Naive thymus-derived CD4-positive, alpha-beta T cell (primary cell): Measurements from ENCODE around the gene PIK3IP1. TPM values are rescaled to one million over a fixed set of nuclear protein-coding genes. Genes with fewer than 3 reads are reported as not detected.

Experiments used
- ATAC-seq: fragments of 150-1000 bp; cut with Tn5 transposase; 2 replicates; pipeline ENCODE4 v1.10.0; 2021; ENCODE audit warnings: mild to moderate bottlenecking, moderate library complexity
- CTCF ChIA-PET: fragments of 350-600 bp; sonication (Branson Sonifier 250); formaldehyde crosslinking; loops from one replicate; lab custom pipeline; 2021; ENCODE audit warnings: antibody characterized with exemption; lab: Charles Lee
- POLR2A ChIA-PET: fragments of 350-600 bp; sonication (Branson Sonifier 250); formaldehyde crosslinking; loops from one replicate; lab custom pipeline; 2021; ENCODE audit warnings: antibody characterized with exemption, inconsistent platforms; lab: Charles Lee
- DNase-seq, 9 donors: peaks; one replicate each; pipeline versions ENCODE4 v3.0.0 to v3.0.0-alpha.2; 2020 to 2022; ENCODE audit warnings: mixed read lengths in 1 of 9
- H3K27ac ChIP-seq: one replicate; pipeline ENCODE4 v1.7.0; 2013; ENCODE audit warnings: mild to moderate bottlenecking, low read depth, low read length, moderate library complexity
- H3K27me3 ChIP-seq, 2 donors: one replicate each; pipeline ENCODE4 v1.7.0; 2013; ENCODE audit warnings: low read length in 2 of 2, mild to moderate bottlenecking in 2 of 2, moderate library complexity in 2 of 2; ENCODE audit not compliant: control insufficient read depth in 2 of 2, insufficient read depth in 2 of 2
- H3K36me3 ChIP-seq, 3 experiments: 1 replicate in 2 of 3; 2 replicates in 1 of 3; pipeline ENCODE4 v1.7.0; 2013; ENCODE audit warnings: low read length in 3 of 3, mild to moderate bottlenecking in 3 of 3, moderate library complexity in 1 of 3; ENCODE audit not compliant: insufficient read depth in 3 of 3, control insufficient read depth in 2 of 3
- H3K4me1 ChIP-seq, 2 donors: one replicate each; pipeline ENCODE4 v1.7.0; 2013; ENCODE audit warnings: low read length in 2 of 2, mild to moderate bottlenecking in 2 of 2, moderate library complexity in 1 of 2; ENCODE audit not compliant: control insufficient read depth in 2 of 2, insufficient read depth in 2 of 2
- H3K4me3 ChIP-seq: 2 replicates; pipeline ENCODE4 v1.7.0; 2013; ENCODE audit warnings: mild to moderate bottlenecking, low read length
- H3K9me3 ChIP-seq, 3 experiments: 1 replicate in 2 of 3; 2 replicates in 1 of 3; pipeline ENCODE4 v1.7.0; 2013; ENCODE audit warnings: low read length in 3 of 3; ENCODE audit not compliant: control insufficient read depth in 2 of 3
- H3K27ac Mint-ChIP-seq, 9 donors: one replicate each; pipeline ENCODE4 v1.8.0; 2020 to 2022; ENCODE audit warnings: mixed read lengths in 9 of 9, mild to moderate bottlenecking in 8 of 9, moderate library complexity in 5 of 9, inconsistent platforms in 2 of 9
- H3K27me3 Mint-ChIP-seq, 5 donors: one replicate each; pipeline ENCODE4 v1.8.0; 2021 to 2022; ENCODE audit warnings: mixed read lengths in 5 of 5, mild to moderate bottlenecking in 1 of 5
- H3K36me3 Mint-ChIP-seq, 5 donors: one replicate each; pipeline ENCODE4 v1.8.0; 2020 to 2022; ENCODE audit warnings: mixed read lengths in 5 of 5, mild to moderate bottlenecking in 3 of 5, inconsistent platforms in 1 of 5
- H3K4me1 Mint-ChIP-seq, 7 donors: one replicate each; pipeline ENCODE4 v1.8.0; 2020 to 2022; ENCODE audit warnings: mixed read lengths in 7 of 7, mild to moderate bottlenecking in 3 of 7, inconsistent platforms in 1 of 7
- H3K4me3 Mint-ChIP-seq, 10 donors: one replicate each; pipeline ENCODE4 v1.8.0; 2020 to 2022; ENCODE audit warnings: mild to moderate bottlenecking in 10 of 10, mixed read lengths in 10 of 10, moderate library complexity in 6 of 10, inconsistent platforms in 2 of 10
- H3K9me3 Mint-ChIP-seq, 11 donors: one replicate each; pipeline ENCODE4 v1.8.0; 2020 to 2022; ENCODE audit warnings: mixed read lengths in 11 of 11, mild to moderate bottlenecking in 4 of 11, inconsistent platforms in 1 of 11, moderate library complexity in 1 of 11
- intact Hi-C, 2 donors: fragments of 100-400 bp; cut with micrococcal nuclease; formaldehyde crosslinking; loops; one replicate each; pipeline ENCODE4 v1.15.1; 2023
- polyA plus RNA-seq, 2 donors: library from polyadenylated mRNA; unstranded; fragments of 300-500 nt; fragmentation: Illumina TruSeq; gene quantifications; one replicate each; pipeline ENCODE4 v1.2.3, GENCODE V29; 2021
- total RNA-seq, 6 experiments: library from RNA in 5 of 6; stranded (reverse) in 5 of 6; gene quantifications; 1 replicate in 5 of 6; 2 replicates in 1 of 6; pipeline ENCODE4 v1.2.3 and lab custom pipeline; 2021 to 2026

PIK3IP1 gene
- total and polyA plus RNA-seq, 7 experiments from 2014 or later: 72.8 to 941 (median 606) TPM

DNA sequence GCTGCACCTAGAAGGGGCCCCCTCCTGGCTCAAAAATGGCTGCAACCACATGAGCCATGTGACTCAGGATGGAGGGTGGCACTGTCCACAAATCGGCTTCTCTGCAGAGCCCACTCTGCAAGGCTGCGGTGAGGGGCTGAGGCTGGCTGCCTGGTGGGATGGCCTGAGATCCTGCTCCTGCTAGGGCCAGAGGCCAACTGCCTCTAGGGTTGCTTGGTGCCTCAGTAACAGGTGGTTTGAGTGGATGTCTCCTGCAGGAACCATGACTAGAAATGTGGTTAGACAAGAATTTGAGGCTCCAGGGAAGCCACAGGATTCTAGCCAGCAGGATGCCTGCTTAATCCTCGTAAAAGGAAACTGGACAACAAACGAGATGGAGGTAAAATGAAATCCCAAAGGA is 36.7 kb upstream of the PIK3IP1 start:
- no peaks in the 10 kb centered on the region for H3K9me3 ChIP-seq
- peak overlapping the region in 4 of 9 donors; percentile 22 to 72 (median 56) for H3K27ac Mint-ChIP-seq
- no peaks in the 10 kb centered on the region for H3K27me3 ChIP-seq
- H3K36me3 ChIP-seq: peaks cover 10 to 92% (median 37%) of the 10 kb centered on the region in 3 experiments
- peaks cover 21 to 64% (median 29%) of the 10 kb centered on the region in 5 donors for H3K36me3 Mint-ChIP-seq
- no peak for ATAC-seq
- no peak for DNase-seq
- intact Hi-C loops: no loop called here
- H3K4me1 Mint-ChIP-seq: peaks cover 13 to 44% (median 34%) of the 10 kb centered on the region in 7 donors
- ChIA-PET CTCF (no interaction called here), POLR2A (no interaction called here)
- no peaks in the 10 kb centered on the region for H3K4me1 ChIP-seq
- no peak overlapping the region for H3K4me3 Mint-ChIP-seq
- H3K27ac ChIP-seq: no peak overlapping the region
- no peak overlapping the region for H3K4me3 ChIP-seq
- H3K9me3 Mint-ChIP-seq: no peaks in the 10 kb centered on the region
- no peaks in the 10 kb centered on the region for H3K27me3 Mint-ChIP-seq

DNA sequence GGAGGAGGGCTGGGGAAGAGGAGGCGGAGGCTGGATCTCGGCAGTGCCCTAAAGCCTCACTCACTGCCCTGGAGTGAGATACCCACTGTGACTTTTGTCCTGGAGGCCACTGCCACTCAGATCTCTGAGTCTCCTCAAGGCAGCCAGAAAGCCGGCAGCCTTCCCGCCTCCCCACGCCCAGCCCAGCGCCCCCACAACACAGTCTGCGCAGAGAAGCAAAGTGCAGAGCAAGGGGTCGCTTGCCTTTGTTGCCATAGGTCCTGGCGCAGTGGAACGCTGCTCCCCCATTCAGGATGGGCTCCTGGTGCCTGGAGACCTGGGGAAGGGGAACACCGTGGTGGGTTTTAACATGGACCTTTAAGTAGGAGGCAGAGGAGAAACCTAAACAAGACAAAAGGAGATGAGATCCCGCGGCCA is 36.3 kb upstream of the PIK3IP1 start:
- Mint-ChIP-seq H3K27ac (peak overlapping the region in 3 of 9 donors; percentile 22 to 72 (median 48)), H3K9me3 (no peaks in the 10 kb centered on the region), H3K4me1 (peaks cover 11 to 39% (median 32%) of the 10 kb centered on the region in 7 donors), H3K4me3 (peak overlapping the region in 1 of 10 donors; percentile 10), H3K36me3 (peaks cover 21 to 59% (median 29%) of the 10 kb centered on the region in 5 donors), H3K27me3 (no peaks in the 10 kb centered on the region)
- Histone ChIP-seq H3K27ac (no peak overlapping the region), H3K36me3 (peaks cover 10 to 88% (median 37%) of the 10 kb centered on the region in 3 experiments), H3K9me3 (no peaks in the 10 kb centered on the region), H3K27me3 (no peaks in the 10 kb centered on the region), H3K4me1 (no peaks in the 10 kb centered on the region), H3K4me3 (no peak overlapping the region)
- POLR2A ChIA-PET: interaction anchor here (0.9 to 1.6 kb wide), 3 partner anchors 9 to 18 kb away, joined by 3 to 5 read pairs (median 3); partner anchors contain the start of gene PATZ1
- intact Hi-C loops: no loop called here
- ATAC-seq (no peak), DNase-seq (no peak)
- CTCF ChIA-PET: no interaction called here

DNA sequence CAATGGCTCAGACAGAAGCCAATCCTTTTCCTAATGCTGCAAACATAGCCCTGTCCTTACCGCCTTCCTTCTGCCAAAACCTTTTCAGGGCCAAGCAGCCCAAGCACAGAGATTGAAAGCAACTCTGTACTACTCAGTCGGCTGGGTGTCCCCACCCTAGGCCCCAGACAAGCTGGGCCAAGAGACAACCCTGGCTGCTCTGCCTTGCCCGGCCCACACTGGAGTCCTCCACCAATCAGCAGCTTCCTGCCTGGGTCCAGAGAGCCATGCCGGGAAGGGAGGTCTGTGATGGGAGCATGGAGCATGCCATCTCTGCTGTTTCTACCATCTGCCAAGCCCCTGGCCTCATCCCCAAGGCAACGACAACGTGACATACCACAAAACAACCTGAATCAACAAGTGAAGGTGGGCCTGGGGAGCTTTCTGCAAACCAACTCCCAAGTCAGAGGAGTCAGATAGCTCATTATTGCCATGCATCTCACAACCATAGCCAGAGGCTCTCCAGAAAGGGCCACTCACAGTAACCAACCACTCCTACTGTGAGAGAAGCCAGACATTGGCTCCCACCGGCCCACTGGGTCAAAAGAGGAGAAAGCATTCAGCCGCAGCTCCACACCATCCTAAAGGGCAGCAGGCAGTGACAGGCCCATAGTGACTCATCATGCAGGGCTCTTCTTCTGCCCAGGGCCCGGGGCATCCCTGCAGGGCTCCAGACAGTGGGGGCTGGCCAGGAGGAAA is 35.7 kb upstream of the PIK3IP1 start:
- Mint-ChIP-seq H3K27me3 (no peaks in the 10 kb centered on the region), H3K27ac (peak overlapping the region in 8 of 9 donors; percentile 38 to 81 (median 64)), H3K36me3 (peaks cover 18 to 58% (median 26%) of the 10 kb centered on the region in 5 donors), H3K4me1 (peaks cover 13 to 37% (median 27%) of the 10 kb centered on the region in 7 donors), H3K4me3 (no peak overlapping the region), H3K9me3 (no peaks in the 10 kb centered on the region)
- intact Hi-C loops: no loop called here
- Histone ChIP-seq H3K36me3 (peaks cover 10 to 82% (median 33%) of the 10 kb centered on the region in 3 experiments), H3K27ac (no peak overlapping the region), H3K27me3 (no peaks in the 10 kb centered on the region), H3K4me1 (no peaks in the 10 kb centered on the region), H3K4me3 (no peak overlapping the region), H3K9me3 (no peaks in the 10 kb centered on the region)
- ChIA-PET POLR2A (interaction anchor here (0.9 to 1.6 kb wide), 5 partner anchors 8 to 52 kb away, joined by 3 to 5 read pairs (median 3); partner anchors contain the start of gene PATZ1), CTCF (interaction anchor here (0.6 kb wide), 1 partner anchor 16 kb away, joined by 4 read pairs; no protein-coding TSS in a partner anchor)
- DNase-seq (no peak), ATAC-seq (no peak)

DNA sequence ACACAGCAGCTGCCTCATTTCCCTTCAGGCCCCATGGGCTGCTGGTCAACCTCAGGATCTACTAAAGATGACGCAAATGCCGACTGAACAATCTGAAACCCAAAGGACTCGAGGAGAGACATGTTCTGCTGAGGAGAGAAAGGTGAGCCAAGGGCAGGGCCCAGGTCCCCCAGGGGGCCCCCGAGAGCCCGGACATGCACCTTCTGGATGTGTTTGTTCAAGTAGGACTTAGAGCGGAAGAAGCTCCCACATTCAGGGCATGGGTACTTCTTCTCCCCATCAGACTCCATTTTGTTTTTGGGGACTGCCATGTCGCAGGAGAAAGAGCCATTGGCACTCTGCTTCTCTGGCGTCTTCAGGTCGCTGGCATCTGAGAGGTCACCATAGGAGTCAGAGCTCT is 34.6 kb upstream of the PIK3IP1 start:
- peaks cover 0 to 71% (median 27%) of the 10 kb centered on the region in 3 experiments for H3K36me3 ChIP-seq
- no peak overlapping the region for H3K4me3 Mint-ChIP-seq
- no peaks in the 10 kb centered on the region for H3K9me3 ChIP-seq
- no peaks in the 10 kb centered on the region for H3K4me1 ChIP-seq
- no peaks in the 10 kb centered on the region for H3K9me3 Mint-ChIP-seq
- H3K27ac ChIP-seq: no peak overlapping the region
- H3K27ac Mint-ChIP-seq: peak overlapping the region in 2 of 9 donors; percentile 41 to 76
- peaks cover 17 to 59% (median 22%) of the 10 kb centered on the region in 5 donors for H3K36me3 Mint-ChIP-seq
- ATAC-seq (no peak), DNase-seq (no peak)
- intact Hi-C loops: no loop called here
- no peaks in the 10 kb centered on the region for H3K27me3 ChIP-seq
- peaks cover 13 to 35% (median 27%) of the 10 kb centered on the region in 7 donors for H3K4me1 Mint-ChIP-seq
- no peaks in the 10 kb centered on the region for H3K27me3 Mint-ChIP-seq
- ChIA-PET CTCF (interaction anchor here (0.9 kb wide), 1 partner anchor 34 kb away, joined by 4 read pairs; no protein-coding TSS in a partner anchor), POLR2A (interaction anchor here (1.0 to 2.0 kb wide), 5 partner anchors 13 to 42 kb away, joined by 3 to 8 read pairs (median 5); partner anchors contain the start of gene PIK3IP1)
- H3K4me3 ChIP-seq: no peak overlapping the region

DNA sequence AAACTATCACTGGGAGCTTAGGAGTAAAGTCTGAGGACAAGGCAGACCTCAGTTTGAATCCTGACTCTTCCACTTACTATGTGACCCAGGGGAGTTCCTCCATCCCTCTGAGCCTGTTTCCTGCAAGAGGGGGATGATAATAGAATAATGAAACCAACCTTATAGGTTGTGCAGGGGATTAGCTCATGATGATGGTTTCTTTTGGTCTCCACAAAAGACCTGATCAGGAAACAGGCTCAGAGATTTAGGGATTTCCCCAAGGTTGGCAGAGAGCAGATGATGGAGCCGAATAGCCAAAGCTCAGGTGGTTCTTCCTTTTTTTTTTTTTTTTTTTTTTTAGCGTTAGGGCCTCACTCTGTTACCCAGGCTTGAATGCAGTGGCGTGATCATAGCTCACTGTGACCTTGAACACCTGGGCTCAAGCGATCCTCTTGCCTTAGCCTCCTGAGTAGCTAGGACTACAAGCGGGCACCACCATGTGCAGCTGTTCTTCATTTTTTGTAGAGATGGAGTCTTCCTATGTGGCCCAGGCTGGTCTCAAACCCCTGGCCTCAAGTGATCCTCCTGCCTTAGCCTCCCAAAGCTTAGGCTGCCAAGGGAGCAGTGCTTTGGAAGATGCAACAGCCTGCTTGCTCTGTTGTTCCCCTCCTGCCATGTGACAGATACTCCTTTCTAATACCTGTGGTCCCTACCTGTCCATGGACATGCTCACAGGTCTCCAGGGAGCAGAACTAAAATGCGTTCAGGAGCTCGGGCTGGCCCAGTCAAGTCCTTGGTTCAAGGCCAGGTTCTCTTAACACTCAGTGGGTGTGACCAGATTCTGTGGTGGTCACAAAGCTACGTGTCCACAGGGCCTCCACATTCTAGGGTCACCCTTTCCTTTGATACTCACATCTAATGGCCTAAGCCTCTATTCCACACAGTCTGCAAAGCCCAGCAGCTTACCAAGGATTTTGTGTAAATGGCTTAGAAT is 31.6 kb upstream of the PIK3IP1 start:
- peak; percentile 45 for ATAC-seq

DNA sequence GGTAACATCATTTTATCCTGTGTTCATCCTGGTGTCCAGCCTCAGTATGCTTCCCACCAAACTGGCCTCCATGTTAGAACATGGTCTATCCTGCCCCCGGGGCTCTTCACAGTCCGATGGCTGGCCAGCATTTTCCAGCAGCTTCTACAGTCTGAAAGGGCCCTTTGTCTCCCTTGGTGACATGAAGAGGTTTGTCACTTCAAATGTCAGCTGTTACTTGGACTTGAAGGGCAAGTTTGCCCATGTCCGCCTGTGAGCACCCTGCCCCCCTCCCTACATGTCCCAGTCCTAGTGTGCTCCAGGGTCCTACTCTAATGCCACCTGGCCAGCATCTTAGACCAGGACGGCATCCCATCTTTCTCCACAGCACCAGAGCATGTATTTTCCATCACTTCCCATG is 29.1 kb upstream of the PIK3IP1 start:
- no peaks in the 10 kb centered on the region for H3K27me3 ChIP-seq
- peaks cover 8 to 35% (median 15%) of the 10 kb centered on the region in 5 donors for H3K36me3 Mint-ChIP-seq
- H3K9me3 Mint-ChIP-seq: no peaks in the 10 kb centered on the region
- ChIA-PET CTCF (interaction anchor here (1.1 kb wide), 1 partner anchor 108 kb away, joined by 3 read pairs; no protein-coding TSS in a partner anchor), POLR2A (interaction anchor here (0.7 to 35.9 kb wide), 4 partner anchors 12 to 111 kb away, joined by 3 to 2331 read pairs (median 4); partner anchors contain the start of gene PIK3IP1)
- no peaks in the 10 kb centered on the region for H3K9me3 ChIP-seq
- H3K4me3 Mint-ChIP-seq: no peak overlapping the region
- DNase-seq (no peak), ATAC-seq (no peak)
- no peaks in the 10 kb centered on the region for H3K27me3 Mint-ChIP-seq
- intact Hi-C loops: no loop called here
- peaks cover 13 to 17% (median 14%) of the 10 kb centered on the region in 7 donors for H3K4me1 Mint-ChIP-seq
- no peaks in the 10 kb centered on the region for H3K4me1 ChIP-seq
- H3K27ac Mint-ChIP-seq: peak overlapping the region in 5 of 9 donors; percentile 5 to 79 (median 72)
- H3K4me3 ChIP-seq: no peak overlapping the region
- H3K27ac ChIP-seq: no peak overlapping the region
- peaks cover 0 to 17% (median 8%) of the 10 kb centered on the region in 3 experiments for H3K36me3 ChIP-seq

More for the DNA sequence above, 31.6 kb upstream of the PIK3IP1 start:
- H3K4me1 ChIP-seq: no peaks in the 10 kb centered on the region
- Mint-ChIP-seq H3K4me1 (peaks cover 13 to 17% (median 14%) of the 10 kb centered on the region in 7 donors), H3K4me3 (no peak overlapping the region), H3K36me3 (peaks cover 12 to 48% (median 18%) of the 10 kb centered on the region in 5 donors), H3K9me3 (no peaks in the 10 kb centered on the region), H3K27me3 (no peaks in the 10 kb centered on the region), H3K27ac (peak overlapping the region in 7 of 9 donors; percentile 22 to 75 (median 63))
- no peak for DNase-seq
- POLR2A ChIA-PET: interaction anchor here (0.6 to 1.5 kb wide), 8 partner anchors 10 to 33 kb away, joined by 3 to 9 read pairs (median 4); partner anchors contain the start of gene PIK3IP1
- H3K27me3 ChIP-seq: no peaks in the 10 kb centered on the region
- peaks cover 0 to 41% (median 12%) of the 10 kb centered on the region in 3 experiments for H3K36me3 ChIP-seq
- H3K4me3 ChIP-seq: no peak overlapping the region
- intact Hi-C loops: no loop called here
- CTCF ChIA-PET: no interaction called here
- H3K9me3 ChIP-seq: no peaks in the 10 kb centered on the region
- H3K27ac ChIP-seq: no peak overlapping the region
